HG03039 (cell line): ENCODE results near the gene UBALD2.
"Not testable (repeated sequence)": the region's sequence is repeated elsewhere in the genome, so short reads cannot be mapped to it uniquely, and the experiment has no call there.

ENCODE experiments used
- ATAC-seq: cut with Tn5 transposase; IDR thresholded peaks from one replicate; pipeline ENCODE4 v1.9.1; 2021; ENCODE audit warnings: mild to moderate bottlenecking, moderate library complexity; ENCODE audit not compliant: unreplicated experiment

The UBALD2 gene

DNA sequence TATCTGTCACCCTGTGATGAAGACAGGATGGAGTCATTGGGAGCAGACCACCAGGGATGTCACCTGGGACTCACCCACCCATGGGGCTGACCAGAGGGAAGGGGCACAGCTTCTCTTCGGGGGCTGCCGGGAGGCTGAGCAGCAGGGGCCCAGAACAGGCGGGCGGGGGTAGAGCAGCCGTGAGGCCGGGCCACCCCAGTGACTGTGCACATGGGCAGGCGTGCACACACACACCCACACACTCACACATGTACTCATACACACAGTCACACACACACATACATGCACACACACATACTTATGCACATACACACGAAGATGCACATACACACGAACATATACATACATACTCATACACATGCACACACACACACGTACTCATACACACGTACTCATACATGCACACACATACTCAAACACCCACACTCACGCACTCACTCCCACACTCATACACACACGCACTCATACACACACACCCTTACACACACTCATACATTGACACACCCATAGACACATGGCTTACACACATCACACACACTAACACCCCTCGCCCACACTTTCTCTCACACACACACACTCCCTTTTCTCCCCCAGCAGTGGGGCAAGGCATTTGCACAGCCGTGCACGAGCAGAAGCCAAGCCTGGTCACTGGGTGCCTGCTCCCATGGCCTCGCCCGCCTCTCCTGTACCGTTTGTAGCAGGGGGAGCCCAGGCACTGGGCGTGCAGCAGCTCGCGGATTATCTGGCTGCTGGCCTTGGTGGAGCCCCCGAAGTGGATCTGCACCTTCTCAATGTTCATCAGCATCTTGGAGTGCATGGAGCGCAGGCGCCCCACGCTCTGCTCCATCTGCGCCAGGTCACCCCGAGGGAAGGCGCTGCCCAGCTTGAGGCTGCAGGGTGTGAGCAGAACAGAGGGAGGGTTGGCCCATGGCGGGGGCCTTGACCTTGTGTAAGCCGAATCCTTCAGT lies 12.4 kb downstream of the UBALD2 start:
- ATAC-seq, result no peak

DNA sequence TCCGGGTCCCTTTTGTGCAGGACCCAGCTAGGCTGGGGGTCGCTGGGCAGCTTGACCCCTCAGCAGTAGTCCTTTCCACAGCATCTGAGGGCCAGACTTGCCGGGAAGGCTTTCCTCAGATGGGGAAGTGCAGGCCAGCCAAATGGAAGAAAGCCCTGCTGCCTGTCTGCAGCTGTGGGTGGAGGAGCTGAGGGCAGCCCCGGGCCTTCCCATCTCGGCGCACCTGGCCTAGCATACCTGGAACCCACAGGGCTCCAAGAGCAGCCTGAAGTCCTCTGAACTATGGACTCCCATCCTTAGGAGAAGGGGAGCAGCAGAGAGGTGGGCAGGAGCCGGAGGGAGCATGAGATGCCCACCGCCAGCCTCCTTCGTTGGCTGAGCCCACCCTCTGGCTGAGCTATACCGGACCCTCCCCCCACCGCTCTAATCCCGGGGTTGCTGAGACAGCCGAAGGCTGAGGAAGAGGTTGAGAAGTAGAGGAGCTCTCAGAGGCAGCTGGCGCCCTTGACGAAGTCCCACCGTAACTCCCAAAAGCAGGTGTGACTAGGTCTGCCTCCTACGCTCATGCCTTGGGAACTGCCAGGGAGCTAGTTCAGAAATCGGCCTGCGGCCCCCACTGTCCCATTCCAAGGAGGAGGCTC lies 13.2 kb downstream of the UBALD2 start:
- no peak for ATAC-seq

DNA sequence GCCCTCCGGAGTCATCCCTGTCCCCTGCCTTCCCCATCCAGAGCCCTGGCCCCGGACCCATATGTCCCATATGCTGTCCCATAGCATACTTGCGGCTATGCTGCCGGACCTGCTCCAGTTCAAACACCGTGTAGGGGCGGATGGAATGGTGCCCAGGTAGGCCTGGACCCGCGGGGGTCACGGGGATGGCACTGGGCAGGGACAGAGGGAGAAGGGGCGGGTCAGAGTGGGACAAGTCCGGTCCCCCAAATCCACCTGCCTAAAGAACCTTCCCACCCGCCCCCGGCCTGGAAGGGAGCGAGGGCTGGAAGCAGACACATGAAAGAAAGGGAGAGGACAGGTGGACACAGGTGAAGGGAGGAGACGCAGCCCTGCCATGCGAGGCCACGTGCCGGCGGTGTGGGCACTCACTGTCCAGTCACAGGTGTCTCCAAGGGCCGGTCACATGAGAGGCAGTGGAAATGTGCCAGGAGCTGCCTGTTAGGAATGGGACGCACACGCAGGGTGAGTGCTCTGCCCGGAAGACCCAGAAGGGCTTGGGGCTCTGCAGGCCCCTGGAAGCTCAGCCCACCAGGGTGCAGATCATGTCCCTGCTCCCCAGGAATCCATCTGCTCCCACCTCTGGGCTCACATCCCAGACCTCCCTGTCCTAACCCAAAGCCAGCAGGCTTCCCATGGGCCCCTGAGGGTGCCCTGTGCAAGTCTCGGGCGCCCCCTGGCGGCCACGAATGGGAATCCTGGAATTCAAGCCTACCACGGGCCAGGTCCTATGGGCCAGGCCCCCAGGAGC lies 14.0 kb downstream of the UBALD2 start:
- no peak for ATAC-seq

DNA sequence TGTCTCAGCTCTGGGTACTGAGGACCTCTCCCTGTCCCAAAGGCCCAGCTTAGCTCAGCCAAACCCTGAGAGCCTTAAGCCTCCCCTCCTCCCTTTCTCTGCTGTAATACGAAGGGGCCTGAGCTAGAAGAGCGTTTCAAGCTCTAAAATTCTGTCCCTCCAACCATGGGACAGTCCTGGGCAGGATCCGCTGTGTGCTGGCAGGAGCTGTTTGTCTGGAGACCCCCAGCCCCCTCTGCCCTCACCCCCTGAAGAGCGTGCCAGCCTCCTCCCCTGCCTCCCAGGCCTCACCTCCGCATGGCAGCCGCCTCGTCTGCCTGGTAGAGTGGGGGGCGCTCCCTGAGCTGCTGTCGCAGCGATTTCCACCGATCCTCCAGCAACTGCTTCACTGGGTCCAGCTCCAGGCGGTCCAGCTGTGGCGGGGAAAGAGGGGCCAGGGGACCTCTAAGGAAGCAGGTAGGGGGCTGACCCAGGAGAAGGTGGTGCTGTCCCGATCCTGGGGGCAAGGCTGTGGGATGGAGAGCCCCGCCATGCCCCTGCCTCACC lies 14.7 kb downstream of the UBALD2 start:
- no peak for ATAC-seq

DNA sequence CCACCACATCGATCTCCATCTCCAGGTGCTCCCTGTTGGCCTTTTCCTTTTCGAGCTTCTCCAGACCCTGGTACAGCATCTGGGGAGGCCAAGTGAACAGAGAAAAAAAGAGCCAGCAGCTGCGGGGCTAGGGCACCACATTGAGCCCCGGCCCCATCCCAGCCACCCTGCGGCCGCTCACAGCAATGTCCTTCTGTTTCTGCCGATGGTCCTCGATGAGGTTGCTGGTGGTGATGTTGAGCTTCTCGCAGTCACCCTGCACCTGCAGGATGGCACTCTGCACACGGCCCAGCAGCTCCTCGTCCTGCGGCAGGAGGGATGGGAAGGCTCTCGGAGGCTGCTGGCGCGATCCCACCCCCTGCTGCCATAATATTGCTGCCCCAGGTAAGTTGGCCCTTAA lies 15.5 kb downstream of the UBALD2 start:
- no peak for ATAC-seq

DNA sequence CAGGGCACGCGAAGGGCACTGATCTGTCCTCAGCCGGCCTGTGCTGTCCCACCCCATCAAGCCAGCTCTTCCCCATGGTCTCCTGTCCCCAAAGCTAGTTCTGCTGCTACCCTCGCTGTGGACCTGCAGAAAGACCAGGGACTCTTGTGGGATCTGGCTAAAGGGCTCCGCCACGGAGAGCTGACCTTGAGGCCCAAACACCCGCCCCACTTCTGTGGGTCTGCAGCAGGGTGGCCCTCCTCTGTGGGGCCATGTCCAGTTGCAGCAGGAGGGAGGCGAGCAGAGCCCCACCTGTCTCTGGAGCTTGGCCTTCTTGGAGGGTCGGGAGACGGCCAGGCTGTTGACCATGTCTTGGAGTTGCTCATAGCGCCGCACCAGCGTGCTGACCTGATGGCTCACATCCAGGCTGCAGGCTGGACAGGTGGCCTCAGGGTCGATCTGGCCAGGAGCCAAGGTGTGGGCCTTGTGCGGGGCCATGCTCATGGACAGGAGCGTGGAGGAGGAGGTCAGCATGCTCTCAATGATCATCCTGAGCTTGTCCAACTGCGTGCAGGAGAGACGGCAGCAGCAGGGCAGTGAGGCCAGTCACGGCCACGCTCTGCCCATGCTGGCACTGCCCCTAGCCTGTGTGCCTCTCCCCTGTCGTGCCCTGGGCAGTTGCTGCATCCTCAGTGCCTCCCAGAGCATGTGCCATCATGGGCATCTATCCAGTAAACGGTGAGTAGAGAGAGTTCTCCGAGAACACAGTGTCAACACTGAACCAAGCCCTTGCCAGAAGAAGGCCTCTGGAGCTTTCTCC lies 16.6 kb downstream of the UBALD2 start:
- no peak for ATAC-seq

DNA sequence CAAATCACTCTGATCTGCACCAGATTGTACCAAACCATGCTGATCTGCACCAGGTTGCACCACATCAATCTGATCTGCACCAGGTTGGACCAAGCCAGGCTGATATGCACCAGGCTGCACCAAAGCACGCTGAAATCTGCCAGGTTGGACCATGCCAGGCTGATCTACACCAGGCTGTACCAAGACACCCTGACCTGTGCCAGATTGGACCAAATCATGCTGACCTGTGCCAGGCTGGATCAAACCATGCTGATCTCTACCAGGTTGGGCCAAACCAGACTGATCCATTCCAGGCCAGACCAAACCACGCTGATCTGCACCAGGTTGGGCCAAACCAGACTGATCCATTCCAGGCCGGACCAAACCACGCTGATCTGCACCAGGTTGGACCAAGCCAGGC lies 27.4 kb downstream of the UBALD2 start:
- ATAC-seq, result no peak

DNA sequence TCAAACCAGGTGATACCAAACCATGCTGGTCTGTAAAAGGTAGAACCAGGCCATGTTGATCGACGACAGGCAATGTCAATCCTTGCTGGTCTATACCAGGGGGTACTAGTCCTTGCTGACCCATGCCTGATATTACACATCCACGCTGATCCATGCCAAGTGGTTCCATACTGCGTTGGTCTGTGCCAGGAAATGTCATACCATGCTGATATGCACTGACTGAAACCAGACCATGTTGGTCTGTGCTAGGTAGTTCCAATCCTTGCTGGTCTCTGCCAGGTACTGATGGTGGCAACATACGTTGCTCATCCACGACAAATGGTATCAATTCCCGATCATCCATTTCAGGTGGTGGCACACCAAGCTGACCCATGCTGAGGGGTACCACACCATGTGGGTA lies 28.0 kb downstream of the UBALD2 start:
- ATAC-seq, result no peak

DNA sequence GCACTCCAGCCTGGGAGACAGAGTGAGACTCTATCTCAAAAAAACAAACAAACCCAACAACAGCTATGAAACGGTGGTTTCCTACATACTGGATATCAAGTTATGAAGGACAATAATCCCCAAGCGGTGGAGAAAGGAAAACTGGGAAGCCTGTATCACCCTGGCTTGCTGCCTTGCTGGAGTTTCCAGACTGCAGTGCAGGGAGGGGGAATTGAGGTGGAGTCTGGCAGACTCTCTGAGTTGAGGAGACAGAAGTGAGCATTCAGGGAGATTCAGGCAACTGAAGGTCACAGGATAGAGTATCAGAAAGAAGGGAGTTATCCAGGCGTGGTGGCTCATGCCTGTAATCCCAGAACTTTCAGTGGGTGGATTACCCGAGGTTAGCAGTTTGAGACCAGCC lies 31.0 kb downstream of the UBALD2 start:
- ATAC-seq, result no peak

DNA sequence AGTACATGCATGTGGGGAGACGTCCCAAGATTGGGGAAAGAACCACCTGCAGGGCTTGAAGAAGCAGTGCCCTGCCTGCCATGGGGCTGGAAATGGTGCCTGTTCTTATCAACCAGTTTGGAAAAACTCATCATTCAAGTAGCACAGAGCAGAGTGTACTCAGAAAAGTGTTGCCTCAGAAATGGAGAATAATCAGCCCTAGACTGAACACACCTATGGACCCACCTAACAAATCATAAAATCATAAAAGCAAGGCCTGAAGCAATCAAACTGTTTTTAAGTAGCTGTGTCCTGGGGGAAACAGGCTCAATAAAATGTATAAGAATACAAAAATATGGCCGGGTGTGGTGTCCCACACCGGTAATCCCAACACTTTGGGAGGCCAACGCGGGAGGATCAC lies 31.7 kb downstream of the UBALD2 start:
- no peak for ATAC-seq

DNA sequence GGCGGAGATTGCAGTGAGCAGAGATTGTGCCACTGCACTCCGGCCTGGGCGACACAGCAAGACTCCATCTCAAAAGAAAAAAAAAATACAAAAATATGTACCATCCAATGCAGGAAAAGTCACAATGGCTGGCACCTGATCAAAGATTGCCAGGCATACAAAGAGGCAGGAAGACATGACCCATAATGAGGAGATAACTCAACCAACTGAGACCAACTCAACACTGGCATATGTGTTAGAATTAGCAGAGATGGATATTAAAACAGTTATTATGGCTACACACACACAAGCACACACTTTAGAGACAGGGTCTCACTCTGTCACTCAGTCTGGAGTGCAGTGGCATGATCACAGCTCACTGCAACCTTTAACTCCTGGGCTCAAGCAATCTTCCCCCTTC lies 32.3 kb downstream of the UBALD2 start:
- no peak for ATAC-seq

DNA sequence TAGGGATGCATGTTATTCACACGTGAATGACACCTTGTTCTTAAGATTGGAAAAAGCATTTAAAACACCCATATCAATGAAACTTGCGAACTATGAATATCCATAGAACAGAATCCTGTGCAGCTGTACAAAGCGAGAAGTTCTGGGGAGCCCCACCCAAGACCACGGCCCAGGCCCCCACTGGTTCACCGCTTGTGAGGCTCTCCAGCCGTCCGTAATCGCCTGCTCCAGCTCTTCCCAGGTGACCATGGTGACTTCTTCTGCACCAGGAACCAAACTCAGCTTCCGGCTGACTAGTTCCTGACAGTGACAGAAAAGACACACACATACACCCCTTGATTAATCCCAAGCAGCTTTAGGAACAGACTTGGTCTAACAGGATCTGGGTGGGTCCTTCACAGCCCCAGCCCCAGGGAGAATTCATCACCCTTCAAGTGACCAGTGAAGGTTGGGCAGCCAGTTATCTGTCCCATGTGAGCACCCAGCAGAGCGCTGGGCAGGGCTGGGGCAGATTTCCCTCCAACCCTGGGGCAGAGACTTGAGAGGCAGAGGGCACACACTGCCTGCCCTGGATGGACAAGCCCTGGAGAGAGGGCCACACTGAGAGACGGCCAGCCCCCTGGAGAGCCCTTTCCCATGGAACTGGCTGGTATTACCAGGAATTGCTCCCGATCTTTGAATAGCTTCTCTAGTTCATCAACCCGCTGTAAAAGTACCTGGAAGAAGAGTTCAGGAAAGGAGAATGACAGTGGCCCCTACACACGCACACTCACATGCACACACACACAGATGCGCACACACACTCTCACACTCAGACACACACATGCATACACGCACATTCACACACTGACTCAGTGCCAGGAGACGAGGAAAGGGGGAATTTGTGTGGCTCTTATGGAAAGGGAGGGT lies 39.3 kb downstream of the UBALD2 start:
- ATAC-seq, result no peak

DNA sequence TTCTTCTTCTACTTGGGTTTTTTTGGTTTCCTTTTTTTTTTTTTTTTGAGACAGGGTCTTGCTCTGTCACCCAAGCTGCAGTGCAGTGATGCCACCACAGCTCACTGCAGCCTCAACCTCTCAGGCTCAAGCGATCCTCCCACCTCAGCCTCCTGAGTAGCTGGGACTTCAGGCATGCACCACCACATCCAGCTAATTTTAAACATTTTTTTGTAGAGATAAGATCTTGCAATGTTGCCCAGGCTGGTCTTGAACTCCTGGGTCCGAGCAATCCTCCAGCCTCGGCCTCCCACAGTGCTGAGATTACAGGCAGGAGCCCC lies 39.9 kb downstream of the UBALD2 start:
- ATAC-seq, result not testable (repeated sequence)

DNA sequence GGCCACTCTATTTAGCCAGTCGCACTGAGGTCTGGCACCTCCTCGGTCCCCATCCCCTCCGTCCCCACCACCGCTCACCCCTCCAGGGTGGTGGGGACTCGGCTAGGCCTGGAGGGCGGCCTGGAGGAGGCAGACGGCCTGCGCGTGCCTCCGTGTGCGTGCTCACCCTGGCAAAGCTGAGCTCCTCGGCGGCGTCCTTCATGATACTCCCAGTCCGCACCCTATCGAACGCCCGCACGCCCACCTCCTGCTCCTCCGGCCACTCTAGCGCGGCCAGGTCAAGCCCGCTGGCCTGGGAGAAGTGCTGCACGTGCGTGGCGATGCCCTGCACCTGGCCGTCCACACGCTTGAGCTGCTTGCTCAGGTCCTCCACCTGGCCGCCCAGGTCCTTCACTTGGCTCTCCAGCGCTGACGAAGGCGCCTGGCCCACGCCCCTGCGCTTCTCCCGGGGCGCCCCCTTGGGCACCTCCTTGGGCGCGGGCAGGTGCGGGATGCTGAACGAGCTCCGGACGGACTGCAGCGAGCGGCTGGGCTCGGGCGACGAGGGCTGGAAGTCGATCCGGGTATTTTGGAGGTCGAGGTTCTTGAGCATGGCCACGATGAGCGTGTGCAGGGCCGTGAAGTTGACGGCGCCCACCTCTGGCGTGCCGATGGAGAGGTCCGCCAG lies 42.3 kb downstream of the UBALD2 start:
- ATAC-seq, result no peak

DNA sequence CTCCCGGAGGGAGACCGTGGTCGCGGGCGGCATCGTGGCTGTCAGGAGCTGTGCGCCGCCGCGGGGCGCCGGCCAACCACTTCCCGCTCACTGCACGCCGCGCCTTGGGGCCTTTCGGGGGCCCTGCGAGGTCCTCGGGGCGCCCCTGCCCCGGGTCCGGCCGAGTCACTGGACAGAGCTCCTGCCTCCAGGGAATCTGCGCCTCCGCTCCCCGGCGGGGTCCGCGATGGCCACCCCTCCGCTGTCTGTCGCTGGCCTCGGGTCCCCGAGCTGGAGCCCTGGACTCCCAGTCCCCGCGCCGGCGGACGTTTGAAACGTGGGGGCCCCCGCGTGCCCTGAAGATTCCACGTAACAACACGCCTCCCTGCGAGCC lies 42.8 kb downstream of the UBALD2 start, which contains the start of gene QRICH2:
Gene QRICH2 (minus strand): TSS at position 311 of the 373 bp plus-strand sequence. CDS start 278 bp downstream, at position 33.
- no peak for ATAC-seq

DNA sequence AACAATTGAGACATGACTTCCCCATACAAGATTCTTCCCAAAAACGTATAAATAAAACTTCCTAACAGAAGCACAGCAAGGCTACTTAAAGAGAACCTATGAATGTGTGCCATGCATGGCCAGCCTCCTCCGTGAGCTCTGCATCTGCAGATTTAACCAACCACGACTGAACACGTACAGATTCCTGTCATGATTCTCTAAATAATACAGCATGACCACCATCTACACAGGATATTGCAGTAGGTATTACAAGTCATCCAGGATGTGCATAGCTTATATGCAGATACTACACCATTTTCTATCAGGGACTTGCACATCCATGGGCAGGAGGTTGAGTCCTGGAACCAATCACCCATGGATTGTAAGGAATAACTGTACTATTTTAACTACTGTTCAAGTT lies 44.3 kb downstream of the UBALD2 start:
- no peak for ATAC-seq

DNA sequence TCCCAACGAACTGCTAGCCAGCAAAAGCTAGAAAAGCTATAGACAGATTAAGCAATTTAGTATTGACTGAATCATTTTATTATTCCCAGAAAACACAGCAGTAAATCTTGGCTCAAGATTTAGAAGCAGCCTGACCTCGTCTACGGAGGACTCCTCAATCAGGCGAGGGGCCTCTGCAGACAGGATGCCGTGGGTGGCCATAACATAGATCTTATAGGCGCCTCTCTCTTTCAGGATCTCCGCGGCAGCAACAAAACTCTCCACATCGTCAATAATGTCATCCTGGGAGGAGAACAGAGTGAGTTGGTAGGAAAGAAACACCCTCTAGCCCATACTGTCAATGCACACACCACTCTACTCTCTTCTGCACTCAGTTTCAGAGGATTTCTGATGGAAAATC lies 47.6 kb downstream of the UBALD2 start:
- ATAC-seq, result no peak

DNA sequence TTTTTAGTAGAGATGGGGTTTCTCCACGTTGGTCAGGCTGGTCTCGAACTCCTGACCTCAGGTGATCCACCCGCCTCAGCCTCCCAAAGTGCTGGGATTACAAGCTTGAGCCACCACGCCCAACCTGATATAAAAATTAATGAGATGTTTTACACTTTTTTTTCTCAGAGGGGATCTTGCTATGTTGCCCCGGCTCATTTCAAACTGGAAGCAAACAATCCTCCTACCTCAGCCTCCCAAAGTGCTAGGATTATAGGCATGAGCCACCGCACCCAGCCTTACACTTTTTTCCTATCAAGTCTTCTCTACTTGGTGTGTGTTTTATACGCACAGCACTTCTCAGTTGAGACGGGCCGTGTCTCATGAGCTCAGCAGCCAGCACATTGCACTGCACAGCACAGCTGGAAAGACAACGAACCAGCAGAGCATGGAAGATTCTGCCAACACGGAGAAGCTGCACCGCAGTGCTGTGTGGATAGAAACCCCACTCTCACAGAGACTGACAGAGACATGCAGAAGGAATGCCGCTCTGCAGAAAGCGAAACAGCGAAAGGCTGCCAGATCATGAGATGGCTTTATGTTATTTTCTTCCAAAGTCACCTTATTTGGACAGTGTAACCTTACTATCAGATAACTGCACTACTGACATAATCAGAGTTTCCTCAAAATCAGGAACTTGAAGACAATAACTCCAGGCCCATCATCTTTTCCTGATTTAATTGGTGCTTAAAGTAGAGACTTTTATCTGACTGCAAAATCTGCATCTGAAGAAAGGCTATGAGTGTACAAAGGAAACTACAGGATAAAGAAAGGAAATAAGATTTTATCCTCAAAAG lies 49.5 kb downstream of the UBALD2 start:
- no peak for ATAC-seq
